Mammary epithelial cell (primary cell): ENCODE data around the gene NATD1.

Source experiments
- EZH2 ChIP-seq: IDR thresholded peaks from 2 replicates; pipeline ENCODE4 v1.6.1; 2012; ENCODE audit warnings: low read length, inconsistent platforms, borderline replicate concordance
- TF ChIP-seq, protein P1 (sequence below), 2 donors: IDR thresholded peaks in 1 of 2; conservative IDR thresholded peaks in 1 of 2; 2 replicates each; pipeline ENCODE4 v1.5.1; 2011 to 2012; ENCODE audit warnings: inconsistent platforms in 2 of 2, low read length in 2 of 2, mild to moderate bottlenecking in 2 of 2, control low read depth in 1 of 2, low read depth in 1 of 2; ENCODE audit not compliant: insufficient read depth in 1 of 2; ENCODE audit errors: extremely low read depth in 1 of 2

DNA sequence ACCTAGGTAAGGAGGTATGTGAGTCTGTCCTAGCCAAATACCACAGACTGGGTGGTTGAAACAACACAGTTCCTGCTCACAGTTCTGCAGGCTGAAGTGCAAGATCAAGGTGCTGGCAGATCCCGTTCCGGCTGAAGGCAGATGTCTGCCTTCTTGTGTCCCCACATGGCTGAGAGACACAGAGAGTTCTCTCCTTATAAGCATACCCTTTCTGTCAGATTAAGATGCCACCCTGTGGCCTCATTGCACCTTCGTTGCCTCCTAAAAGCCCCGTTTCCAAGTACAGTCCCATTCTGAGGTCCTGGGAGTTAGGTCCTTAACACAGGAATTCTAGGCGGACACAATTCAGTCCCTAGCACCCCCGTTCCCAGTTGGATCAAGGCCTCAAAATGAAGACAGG is 30.1 kb downstream of the NATD1 start:
- TF ChIP-seq, protein P1, sequence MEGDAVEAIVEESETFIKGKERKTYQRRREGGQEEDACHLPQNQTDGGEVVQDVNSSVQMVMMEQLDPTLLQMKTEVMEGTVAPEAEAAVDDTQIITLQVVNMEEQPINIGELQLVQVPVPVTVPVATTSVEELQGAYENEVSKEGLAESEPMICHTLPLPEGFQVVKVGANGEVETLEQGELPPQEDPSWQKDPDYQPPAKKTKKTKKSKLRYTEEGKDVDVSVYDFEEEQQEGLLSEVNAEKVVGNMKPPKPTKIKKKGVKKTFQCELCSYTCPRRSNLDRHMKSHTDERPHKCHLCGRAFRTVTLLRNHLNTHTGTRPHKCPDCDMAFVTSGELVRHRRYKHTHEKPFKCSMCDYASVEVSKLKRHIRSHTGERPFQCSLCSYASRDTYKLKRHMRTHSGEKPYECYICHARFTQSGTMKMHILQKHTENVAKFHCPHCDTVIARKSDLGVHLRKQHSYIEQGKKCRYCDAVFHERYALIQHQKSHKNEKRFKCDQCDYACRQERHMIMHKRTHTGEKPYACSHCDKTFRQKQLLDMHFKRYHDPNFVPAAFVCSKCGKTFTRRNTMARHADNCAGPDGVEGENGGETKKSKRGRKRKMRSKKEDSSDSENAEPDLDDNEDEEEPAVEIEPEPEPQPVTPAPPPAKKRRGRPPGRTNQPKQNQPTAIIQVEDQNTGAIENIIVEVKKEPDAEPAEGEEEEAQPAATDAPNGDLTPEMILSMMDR (conservative IDR thresholded peaks at IDR 0.05 in 1 of 2, IDR thresholded peaks at IDR 0.05 in 1 of 2; ENCODE audit: extremely low read depth in 1 of 2, insufficient read depth in 1 of 2, low read depth in 1 of 2, low read length in 2 of 2) = no peak
- no peak for TF ChIP-seq EZH2
